Measurements from ENCODE around the gene CFAP65. TPM values are rescaled to one million over a fixed set of nuclear protein-coding genes. Genes with fewer than 3 reads are reported as not detected.
A peak's percentile ranks its signal among the peaks of the same experiment; 100 is the strongest.

The CFAP65 gene
- total RNA-seq, 3 donors from 2014 or later (not counting 1 experiment from before 2014, with no cell fraction given): not detected

DNA sequence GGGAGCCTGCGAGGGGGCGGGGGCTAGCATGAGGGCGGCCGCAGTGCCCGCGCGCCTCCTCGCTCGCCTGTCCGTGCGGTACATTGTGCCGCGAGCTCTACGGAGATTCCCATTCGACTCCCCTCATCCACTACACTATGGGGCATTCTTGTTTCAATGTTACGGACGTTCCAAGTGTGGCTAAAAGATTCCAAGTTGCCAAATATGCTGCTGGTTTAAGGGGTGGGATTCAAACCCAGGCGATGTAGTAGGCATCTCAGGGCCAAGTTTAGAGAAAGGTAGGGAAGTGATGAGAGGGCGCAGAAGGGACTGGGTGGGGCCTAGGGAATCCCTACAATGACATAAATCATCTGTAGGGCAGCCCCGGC is 38.1 kb downstream of the CFAP65 start:
- peaks cover 46% of the 10 kb centered on the region for H3K27me3 ChIP-seq (ENCODE audit: control insufficient read depth, insufficient read depth, low read length)
- no peak for TF ChIP-seq CTCF (IDR thresholded peaks at IDR 0.05)
- no peak overlapping the region for H3K4me3 ChIP-seq (ENCODE audit: low read length)
- Mint-ChIP-seq H3K4me1 (peaks cover 0 to 4% of the 10 kb centered on the region in 2 donors), H3K36me3 (no peaks in the 10 kb centered on the region), H3K9me3 (no peaks in the 10 kb centered on the region), H3K27ac (no peak overlapping the region), H3K4me3 (no peak overlapping the region), H3K27me3 (ENCODE audit: low read depth in 2 of 2) (peaks cover 46 to 50% of the 10 kb centered on the region in 2 donors)
- H3K36me3 ChIP-seq (ENCODE audit: control insufficient read depth, insufficient read depth, low read length): no peaks in the 10 kb centered on the region
- no peaks in the 10 kb centered on the region for H3K9me3 ChIP-seq (ENCODE audit: control insufficient read depth, insufficient read depth, low read length)
- intact Hi-C loops (cut with micrococcal nuclease): no loop called here
- DNase-seq: no peak
- H3K27ac ChIP-seq (ENCODE audit: low read length): no peak overlapping the region
- WGBS (ENCODE audit: insufficient coverage): 13% methylated on average over 20 of the region's 20 CpGs
- ATAC-seq: no peak
- H3K4me1 ChIP-seq (ENCODE audit: control insufficient read depth, insufficient read depth, low read length): peaks cover 21% of the 10 kb centered on the region

GRCh38 chr2:219002395-219003266 is 38.7 kb downstream of the CFAP65 start:
- peaks cover 0 to 4% of the 10 kb centered on the region in 2 donors for H3K4me1 Mint-ChIP-seq
- Histone ChIP-seq H3K4me3 (ENCODE audit: low read length) (no peak overlapping the region), H3K9me3 (ENCODE audit: control insufficient read depth, insufficient read depth, low read length) (no peaks in the 10 kb centered on the region), H3K27me3 (ENCODE audit: control insufficient read depth, insufficient read depth, low read length) (peaks cover 46% of the 10 kb centered on the region), H3K36me3 (ENCODE audit: control insufficient read depth, insufficient read depth, low read length) (no peaks in the 10 kb centered on the region), H3K4me1 (ENCODE audit: control insufficient read depth, insufficient read depth, low read length) (peaks cover 21% of the 10 kb centered on the region), H3K27ac (ENCODE audit: low read length) (no peak overlapping the region)
- peak in 2 of 3 donors; percentile 66 to 68 for ATAC-seq
- no peaks in the 10 kb centered on the region for H3K36me3 Mint-ChIP-seq
- TF ChIP-seq CTCF (IDR thresholded peaks at IDR 0.05): no peak
- peak in 1 of 2 donors; percentile 65 for DNase-seq
- 3% methylated on average over 72 of the region's 72 CpGs for WGBS (ENCODE audit: insufficient coverage)
- peaks cover 46 to 54% of the 10 kb centered on the region in 2 donors for H3K27me3 Mint-ChIP-seq (ENCODE audit: low read depth in 2 of 2)
- H3K9me3 Mint-ChIP-seq: no peaks in the 10 kb centered on the region
- no peak overlapping the region for H3K27ac Mint-ChIP-seq
- H3K4me3 Mint-ChIP-seq: peak overlapping the region; percentile 64
- intact Hi-C loops (cut with micrococcal nuclease): no loop called here

GRCh38 chr2:219001577-219002394 is 39.5 kb downstream of the CFAP65 start:
- H3K9me3 Mint-ChIP-seq: no peaks in the 10 kb centered on the region
- no peak overlapping the region for H3K27ac ChIP-seq (ENCODE audit: low read length)
- H3K27me3 ChIP-seq (ENCODE audit: control insufficient read depth, insufficient read depth, low read length): peaks cover 46% of the 10 kb centered on the region
- TF ChIP-seq CTCF (IDR thresholded peaks at IDR 0.05): no peak
- H3K27ac Mint-ChIP-seq: no peak overlapping the region
- no peaks in the 10 kb centered on the region for H3K36me3 Mint-ChIP-seq
- DNase-seq: peak in 1 of 2 donors; percentile 31
- H3K27me3 Mint-ChIP-seq (ENCODE audit: low read depth in 2 of 2): peaks cover 49 to 54% of the 10 kb centered on the region in 2 donors
- peak in 2 of 3 donors; percentile 33 to 49 for ATAC-seq
- H3K36me3 ChIP-seq (ENCODE audit: control insufficient read depth, insufficient read depth, low read length): no peaks in the 10 kb centered on the region
- no peak overlapping the region for H3K4me3 ChIP-seq (ENCODE audit: low read length)
- H3K4me3 Mint-ChIP-seq: peak overlapping the region; percentile 2
- 3% methylated on average over 68 of the region's 70 CpGs for WGBS (ENCODE audit: insufficient coverage)
- H3K4me1 Mint-ChIP-seq: peaks cover 0 to 4% of the 10 kb centered on the region in 2 donors
- peaks cover 21% of the 10 kb centered on the region for H3K4me1 ChIP-seq (ENCODE audit: control insufficient read depth, insufficient read depth, low read length)
- intact Hi-C loops (cut with micrococcal nuclease): no loop called here
- no peaks in the 10 kb centered on the region for H3K9me3 ChIP-seq (ENCODE audit: control insufficient read depth, insufficient read depth, low read length)
